ENCODE measurements around the gene IPO4. TPM values are rescaled to one million over a fixed set of nuclear protein-coding genes. Genes with fewer than 3 reads are reported as not detected.

Gene IPO4
- total RNA-seq, 1 experiment from 2014 or later = 116 TPM

DNA sequence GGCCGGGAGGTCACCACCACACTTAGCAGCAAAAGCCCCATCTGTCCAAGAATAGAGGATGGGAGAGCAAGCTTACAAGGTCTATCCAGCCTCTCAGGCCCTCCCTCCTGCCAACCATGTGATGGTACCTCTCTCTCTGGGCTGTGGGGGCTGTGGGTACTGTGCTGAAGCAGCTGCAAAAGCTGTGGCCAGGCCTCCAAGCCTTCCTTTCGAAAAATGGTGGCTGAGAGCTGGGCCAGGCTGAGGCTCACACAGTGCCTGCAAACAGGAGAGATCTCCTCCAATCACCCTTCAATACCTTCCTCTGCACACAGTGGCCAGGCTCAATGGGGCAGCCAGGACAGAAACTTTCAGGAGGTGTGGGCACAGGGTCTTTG is 1.1 kb downstream of the IPO4 start:
- no peak for DNase-seq
- no peaks in the 10 kb centered on the region; the same call in 1 of the 2 replicates for H3K27me3 Mint-ChIP-seq (ENCODE audit: low read depth)
- Histone ChIP-seq H2BK20ac (ENCODE audit: low read depth, low read length, poor library complexity, severe bottlenecking) (no peak overlapping the region), H3K4me1 (ENCODE audit: insufficient read depth, low read length) (no peaks in the 10 kb centered on the region; the same call in 1 of the 2 replicates), H3K27ac (ENCODE audit: insufficient read length, low read depth, low read length) (no peak overlapping the region), H3K9me3 (ENCODE audit: control insufficient read depth, low read depth, low read length) (no peaks in the 10 kb centered on the region), H3K18ac (ENCODE audit: insufficient read length, low read depth, low read length) (no peak overlapping the region), H3T11ph (ENCODE audit: low read length) (no peak overlapping the region), H3K4ac (ENCODE audit: low read depth, low read length) (no peak overlapping the region), H3K4me2 (ENCODE audit: insufficient read depth, insufficient read length, low read length) (peak overlapping the region; percentile 38), H4K20me1 (ENCODE audit: control insufficient read depth, insufficient read depth, insufficient read length) (no peaks in the 10 kb centered on the region), H3K23ac (ENCODE audit: insufficient read length, low read depth, low read length) (no peak overlapping the region), H2BK5ac (ENCODE audit: insufficient read length, low read length) (no peak overlapping the region), H2AFZ (ENCODE audit: low read length) (no peak overlapping the region), H4K5ac (ENCODE audit: insufficient read length, low read depth, low read length) (no peak overlapping the region), H2BK15ac (ENCODE audit: low read depth, low read length) (no peak overlapping the region), H3K79me1 (ENCODE audit: insufficient read depth, low read depth, low read length, poor library complexity, severe bottlenecking) (peaks cover 4% of the 10 kb centered on the region), H3K23me2 (ENCODE audit: insufficient read length, low read depth, low read length, poor library complexity, severe bottlenecking) (no peaks in the 10 kb centered on the region), H2BK12ac (ENCODE audit: insufficient read length, low read depth, low read length) (no peak overlapping the region), H3K9ac (ENCODE audit: extremely low read depth, insufficient read length, low read length) (no peak overlapping the region), H3K56ac (ENCODE audit: insufficient read length, low read depth, low read length) (no peak overlapping the region), H2BK120ac (ENCODE audit: low read depth, low read length, poor library complexity, severe bottlenecking) (no peak overlapping the region), H2AK5ac (ENCODE audit: insufficient read length, low read length) (no peak overlapping the region), H3K79me2 (ENCODE audit: insufficient read depth, low read length) (no peaks in the 10 kb centered on the region), H4K91ac (ENCODE audit: insufficient read length, low read depth, low read length) (no peak overlapping the region), H3K14ac (ENCODE audit: insufficient read depth, low read length) (no peak overlapping the region), H4K8ac (replicated peaks; ENCODE audit: insufficient read length, low read depth, low read length) (no peak overlapping the region), H3K27me3 (ENCODE audit: insufficient read depth, low read length) (no peaks in the 10 kb centered on the region)
- peak overlapping the region; percentile 94 to 95 for H3K4me3 Mint-ChIP-seq
- H3K4me1 Mint-ChIP-seq = peaks cover 15% of the 10 kb centered on the region in 2 experiments
- peaks cover 24 to 79% (median 66%) of the 10 kb centered on the region in 3 experiments for H3K36me3 Mint-ChIP-seq (ENCODE audit: insufficient read depth in 1 of 3, low read depth in 3 of 3)
- H3K27ac Mint-ChIP-seq = no peak overlapping the region; a peak in 1 of 7 replicates
- no peak for TF ChIP-seq CTCF (conservative IDR thresholded peaks at IDR 0.05)
- H3K9me3 Mint-ChIP-seq = no peaks in the 10 kb centered on the region
- WGBS (ENCODE audit: extremely low coverage, insufficient read length, low lambda C conversion rate) = no CpG with 5 or more reads among the region's 2 CpGs
